AG04450 (cell line): ENCODE results near the gene TDRD9. TPM values are rescaled to one million over a fixed set of nuclear protein-coding genes. Genes with fewer than 3 reads are reported as not detected.

ENCODE experiments used
- CTCF ChIA-PET: fragments of 300-600, 350-600 bp; formaldehyde crosslinking; extraction: SDS; loops from one replicate; lab custom pipeline; 2022; ENCODE audit warnings: antibody characterized with exemption, inconsistent platforms; lab: Charles Lee
- POLR2A ChIA-PET: fragments of 350-600 bp; formaldehyde crosslinking; extraction: SDS; loops from one replicate; lab custom pipeline; 2021; ENCODE audit warnings: antibody characterized with exemption, inconsistent platforms; lab: Yijun Ruan, JAX
- DNase-seq: peaks from one replicate; pipeline ENCODE4 v3.0.0-alpha.2; 2011; ENCODE audit warnings: low read depth, low spot score
- H3K27ac ChIP-seq: one replicate; pipeline ENCODE4 v1.5.1; 2012; ENCODE audit warnings: low read depth, low read length, control low read depth
- H3K27me3 ChIP-seq: one replicate; pipeline ENCODE4 v1.6.0; 2012; ENCODE audit warnings: low read length; ENCODE audit not compliant: control insufficient read depth, insufficient read depth
- H3K4me3 ChIP-seq: 2 replicates; pipeline ENCODE4 v1.5.1; 2011; ENCODE audit warnings: mild to moderate bottlenecking, low read depth, low read length, control low read depth
- H3K9me3 ChIP-seq: 2 replicates; pipeline ENCODE4 v1.5.1; 2012; ENCODE audit warnings: low read length; ENCODE audit not compliant: control insufficient read depth, insufficient read depth
- polyA plus RNA-seq: library from polyadenylated mRNA; depleted of rRNA; stranded (reverse); fragments of >200 nt; gene quantifications from 2 replicates; pipeline ENCODE4 v1.2.3, GENCODE V29; 2011
- TF ChIP-seq, protein P1 (sequence below): IDR thresholded peaks from 2 replicates; pipeline ENCODE4 v1.5.1; 2011; ENCODE audit warnings: low read depth, low read length, control low read depth, inconsistent platforms

The TDRD9 gene
- polyA plus RNA-seq, 1 experiment, result 0.05 TPM

DNA sequence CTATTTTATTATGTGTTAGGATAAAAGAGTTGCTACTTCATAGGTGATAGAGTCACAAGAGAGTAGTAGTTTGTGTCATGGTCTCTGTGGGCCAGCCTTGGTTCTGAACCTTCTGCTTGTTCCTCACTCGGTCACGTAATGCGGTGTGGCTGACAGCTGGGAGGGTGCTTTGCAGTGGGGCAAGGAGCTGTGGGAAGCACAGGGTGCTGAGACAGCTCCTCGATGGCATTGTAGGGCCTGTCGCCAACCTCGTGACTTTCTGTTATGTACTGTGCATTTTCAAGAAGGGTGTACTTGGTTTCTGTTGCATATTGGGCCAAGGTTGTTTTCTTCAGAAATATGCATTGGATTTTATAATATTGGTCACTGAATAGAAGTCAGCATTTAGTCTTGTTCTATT, 75.4 kb downstream of the TDRD9 start:
- CTCF ChIA-PET, result interaction anchor here (0.7 kb wide), 1 partner anchor 195 kb away, joined by 3 read pairs; no protein-coding TSS in a partner anchor
- POLR2A ChIA-PET, result no interaction called here
- no peaks in the 10 kb centered on the region for H3K9me3 ChIP-seq

DNA sequence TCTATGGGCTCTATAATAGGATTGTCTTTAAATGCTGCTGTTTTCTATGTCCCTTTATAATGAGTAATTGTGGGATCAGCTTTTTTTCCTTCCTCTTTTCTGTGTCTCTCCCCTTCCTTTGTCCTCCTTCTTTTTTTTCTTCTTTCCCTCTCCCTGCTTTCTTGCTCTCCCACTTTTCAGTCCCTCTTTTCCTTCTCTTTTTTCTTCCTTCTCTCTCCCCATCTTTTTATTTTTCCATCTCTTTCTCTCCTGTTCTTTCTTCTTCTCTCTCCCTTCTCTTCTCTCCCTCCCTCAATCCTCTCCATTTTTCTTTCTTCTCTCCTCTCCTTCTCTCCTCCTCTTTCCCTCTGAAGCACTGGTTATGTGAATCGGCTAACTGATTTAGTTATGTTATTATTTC, 76.6 kb downstream of the TDRD9 start:
- no peak overlapping the region for H3K27ac ChIP-seq
- TF ChIP-seq, protein P1, sequence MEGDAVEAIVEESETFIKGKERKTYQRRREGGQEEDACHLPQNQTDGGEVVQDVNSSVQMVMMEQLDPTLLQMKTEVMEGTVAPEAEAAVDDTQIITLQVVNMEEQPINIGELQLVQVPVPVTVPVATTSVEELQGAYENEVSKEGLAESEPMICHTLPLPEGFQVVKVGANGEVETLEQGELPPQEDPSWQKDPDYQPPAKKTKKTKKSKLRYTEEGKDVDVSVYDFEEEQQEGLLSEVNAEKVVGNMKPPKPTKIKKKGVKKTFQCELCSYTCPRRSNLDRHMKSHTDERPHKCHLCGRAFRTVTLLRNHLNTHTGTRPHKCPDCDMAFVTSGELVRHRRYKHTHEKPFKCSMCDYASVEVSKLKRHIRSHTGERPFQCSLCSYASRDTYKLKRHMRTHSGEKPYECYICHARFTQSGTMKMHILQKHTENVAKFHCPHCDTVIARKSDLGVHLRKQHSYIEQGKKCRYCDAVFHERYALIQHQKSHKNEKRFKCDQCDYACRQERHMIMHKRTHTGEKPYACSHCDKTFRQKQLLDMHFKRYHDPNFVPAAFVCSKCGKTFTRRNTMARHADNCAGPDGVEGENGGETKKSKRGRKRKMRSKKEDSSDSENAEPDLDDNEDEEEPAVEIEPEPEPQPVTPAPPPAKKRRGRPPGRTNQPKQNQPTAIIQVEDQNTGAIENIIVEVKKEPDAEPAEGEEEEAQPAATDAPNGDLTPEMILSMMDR, result no peak
- ChIA-PET CTCF (no interaction called here), POLR2A (no interaction called here)
- DNase-seq, result no peak
- H3K9me3 ChIP-seq, result no peaks in the 10 kb centered on the region
- no peak overlapping the region for H3K4me3 ChIP-seq
- no peaks in the 10 kb centered on the region for H3K27me3 ChIP-seq

More for the DNA sequence above, 75.4 kb downstream of the TDRD9 start:
- no peak for DNase-seq
- H3K4me3 ChIP-seq, result no peak overlapping the region
- H3K27me3 ChIP-seq, result no peaks in the 10 kb centered on the region
- H3K27ac ChIP-seq, result no peak overlapping the region
- TF ChIP-seq, protein P1, result no peak

DNA sequence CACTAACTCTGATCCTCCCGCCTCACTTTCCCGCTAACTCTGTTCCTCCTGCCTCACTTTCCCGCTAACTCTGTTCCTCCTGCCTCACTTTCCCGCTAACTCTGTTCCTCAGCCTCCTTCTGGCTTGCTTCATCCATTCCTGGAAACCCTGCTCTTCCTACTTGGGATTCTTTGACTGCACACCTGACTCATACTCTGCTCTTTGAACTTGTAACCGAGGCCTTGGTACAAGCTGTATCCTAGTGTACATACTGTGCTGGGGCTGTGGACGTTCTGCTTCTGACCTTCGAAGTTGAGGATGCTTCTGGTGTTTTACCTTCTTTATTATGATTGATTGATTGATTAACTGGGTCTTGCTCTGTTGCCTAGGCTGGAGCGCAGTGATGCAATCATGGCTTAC, 77.2 kb downstream of the TDRD9 start:
- Histone ChIP-seq H3K27ac (no peak overlapping the region), H3K9me3 (no peaks in the 10 kb centered on the region), H3K4me3 (no peak overlapping the region), H3K27me3 (no peaks in the 10 kb centered on the region)
- no peak for DNase-seq
- TF ChIP-seq, protein P1, result no peak
- POLR2A ChIA-PET, result no interaction called here
- CTCF ChIA-PET, result no interaction called here

DNA sequence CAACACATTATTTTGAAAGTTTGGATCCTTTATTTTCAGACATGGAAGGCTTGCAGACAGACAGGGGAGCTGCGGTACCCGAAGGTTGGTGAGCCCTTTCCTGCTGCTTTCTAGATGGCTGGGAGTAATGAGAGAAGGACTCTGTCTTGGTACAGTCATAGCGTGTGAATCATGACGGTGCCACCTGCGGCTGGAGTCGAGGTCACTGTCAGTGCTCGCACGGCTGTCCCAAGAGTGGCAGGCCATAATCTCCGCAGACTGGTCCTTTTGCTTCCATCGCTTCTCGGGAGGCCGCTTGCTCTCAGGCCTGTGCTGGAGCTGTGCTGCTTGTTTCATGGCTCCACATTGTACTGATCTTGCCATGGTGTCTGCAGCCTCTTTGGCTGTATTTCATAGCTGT, 78.9 kb downstream of the TDRD9 start:
- ChIA-PET CTCF (no interaction called here), POLR2A (no interaction called here)
- TF ChIP-seq, protein P1, result no peak
- Histone ChIP-seq H3K27me3 (no peaks in the 10 kb centered on the region), H3K27ac (no peak overlapping the region), H3K4me3 (no peak overlapping the region), H3K9me3 (no peaks in the 10 kb centered on the region)
- DNase-seq, result no peak

DNA sequence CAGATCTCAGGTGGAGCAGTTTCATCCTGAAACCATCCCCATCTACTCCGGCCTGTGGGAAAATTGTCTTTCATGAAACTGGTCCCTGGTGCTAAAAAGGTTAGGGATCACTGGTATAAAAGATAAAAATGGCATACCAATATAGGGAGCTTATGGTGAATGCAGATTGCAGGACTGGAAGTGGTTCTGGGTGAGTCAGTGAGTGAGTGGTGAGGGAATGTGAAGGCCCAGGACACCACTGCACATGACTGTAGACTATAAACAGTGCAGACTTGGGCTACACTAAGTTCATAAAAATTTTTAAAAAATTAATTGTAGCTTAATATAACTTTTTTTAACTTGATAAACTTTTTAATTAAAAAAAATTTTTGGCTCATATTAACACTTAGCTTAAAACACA, 81.0 kb downstream of the TDRD9 start:
- Histone ChIP-seq H3K9me3 (no peaks in the 10 kb centered on the region), H3K4me3 (no peak overlapping the region), H3K27me3 (no peaks in the 10 kb centered on the region), H3K27ac (no peak overlapping the region)
- POLR2A ChIA-PET, result no interaction called here
- no peak for DNase-seq
- TF ChIP-seq, protein P1, result no peak
- CTCF ChIA-PET, result no interaction called here
